Middle frontal gyrus (tissue), 1 donor: ENCODE measurements around the gene SLC2A13.
A peak's percentile ranks its signal among the peaks of the same experiment; 100 is the strongest.
"Not testable (repeated sequence)": the region's sequence is repeated elsewhere in the genome, so short reads cannot be mapped to it uniquely, and the experiment has no call there.

Experiments used
- DNase-seq: peaks from one replicate; pipeline ENCODE4 v3.0.0-alpha.2; 2015; ENCODE audit warnings: low spot score; ENCODE audit errors: extremely low spot score

SLC2A13 gene

GRCh38 chr12:39813776-39814175, 292.1 kb downstream of the SLC2A13 start:
- DNase-seq, result no peak

- DNase-seq, result not testable (repeated sequence)
Measured at GRCh38 chr12:39812456-39812855, 293.4 kb downstream of the SLC2A13 start.

- DNase-seq, result no peak
Measured at GRCh38 chr12:39807043-39807442, 298.8 kb downstream of the SLC2A13 start.

GRCh38 chr12:39805651-39806050, 300.2 kb downstream of the SLC2A13 start:
- DNase-seq, result no peak

- DNase-seq, result no peak
Measured at GRCh38 chr12:39804898-39805297, 301.0 kb downstream of the SLC2A13 start.

- DNase-seq, result no peak
Measured at GRCh38 chr12:39804479-39804878, 301.4 kb downstream of the SLC2A13 start.

GRCh38 chr12:39803151-39803550, 302.7 kb downstream of the SLC2A13 start:
- no peak for DNase-seq

- DNase-seq, result no peak
Measured at GRCh38 chr12:39798977-39799376, 306.9 kb downstream of the SLC2A13 start.

GRCh38 chr12:39798429-39798828, 307.5 kb downstream of the SLC2A13 start:
- DNase-seq, result no peak

GRCh38 chr12:39795481-39795880, 310.4 kb downstream of the SLC2A13 start:
- DNase-seq, result no peak

GRCh38 chr12:39792938-39793337, 312.9 kb downstream of the SLC2A13 start:
- no peak for DNase-seq

- no peak for DNase-seq
Measured at GRCh38 chr12:39788239-39788638, 317.6 kb downstream of the SLC2A13 start.

GRCh38 chr12:39785814-39786213, 320.1 kb downstream of the SLC2A13 start:
- not testable (repeated sequence) for DNase-seq

- DNase-seq, result no peak
Measured at GRCh38 chr12:39782026-39782545, 323.8 kb downstream of the SLC2A13 start.

GRCh38 chr12:39780913-39781446, 324.9 kb downstream of the SLC2A13 start:
- no peak for DNase-seq

GRCh38 chr12:39780411-39780912, 325.4 kb downstream of the SLC2A13 start:
- DNase-seq, result no peak

GRCh38 chr12:39779768-39780340, 326.0 kb downstream of the SLC2A13 start:
- DNase-seq, result no peak

GRCh38 chr12:39777465-39777864, 328.4 kb downstream of the SLC2A13 start:
- no peak for DNase-seq

- no peak for DNase-seq
Measured at GRCh38 chr12:39773266-39773665, 332.6 kb downstream of the SLC2A13 start.

- DNase-seq, result no peak
Measured at GRCh38 chr12:39772821-39773259, 333.0 kb downstream of the SLC2A13 start.

- no peak for DNase-seq
Measured at GRCh38 chr12:39771456-39771855, 334.4 kb downstream of the SLC2A13 start.

- peak; percentile 8 for DNase-seq
Measured at GRCh38 chr12:39764944-39765560, 340.8 kb downstream of the SLC2A13 start.

GRCh38 chr12:39763890-39764169, 342.1 kb downstream of the SLC2A13 start:
- no peak for DNase-seq
